ENCODE measurements around the gene TMEM94. TPM values are rescaled to one million over a fixed set of nuclear protein-coding genes. Genes with fewer than 3 reads are reported as not detected.

The TMEM94 gene
- total and polyA plus RNA-seq, 2 of the 8 experiments (the other 6 are each of a cell fraction or from before 2014, with no cell fraction given), result 54.8 to 69.9 TPM

DNA sequence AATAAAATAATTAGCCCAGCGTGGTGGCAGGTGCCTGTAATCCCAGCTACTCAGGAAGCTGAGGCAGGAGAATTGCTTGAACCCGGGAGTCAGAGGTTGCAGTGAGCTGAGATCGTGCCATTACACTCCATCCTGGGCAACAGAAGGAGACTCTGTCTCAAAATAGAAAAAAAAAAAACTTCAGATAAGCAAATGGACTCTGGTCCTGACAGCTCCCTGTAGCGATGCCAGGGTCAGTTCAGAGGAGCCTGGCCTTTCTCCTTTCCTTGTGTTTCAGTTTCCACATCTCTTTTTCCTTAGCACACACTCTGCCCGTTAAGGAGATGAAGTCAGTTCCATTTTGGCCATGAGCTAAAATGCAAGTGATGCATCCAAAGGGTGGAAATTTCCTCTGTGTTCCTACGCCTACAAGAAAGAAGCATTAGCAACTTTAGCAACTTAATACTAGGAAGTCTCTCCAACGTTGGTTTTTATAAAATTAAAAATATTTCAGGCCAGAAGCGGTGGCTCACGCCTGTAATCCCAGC is 39.3 kb upstream of the TMEM94 start (continued):
- no peak for TF ChIP-seq CTCF (IDR thresholded peaks at IDR 0.05; ENCODE audit: control extremely low read depth in 1 of 3, insufficient read depth in 1 of 3, low read depth in 1 of 3, low read length in 3 of 3)

Data from H1 (cell line).